Muscle of leg (tissue), 11 donors: ENCODE data around the gene ARHGAP27. TPM values are rescaled to one million over a fixed set of nuclear protein-coding genes. Genes with fewer than 3 reads are reported as not detected.

Experiments used
- DNase-seq: peaks from one replicate; pipeline ENCODE4 v3.0.0; 2013
- H3K27ac ChIP-seq: one replicate; pipeline ENCODE4 v1.5.1; 2013; ENCODE audit warnings: mild to moderate bottlenecking, low read length, control low read depth
- H3K27me3 ChIP-seq: one replicate; pipeline ENCODE4 v1.6.1; 2013; ENCODE audit warnings: low read length; ENCODE audit not compliant: control insufficient read depth, insufficient read depth
- H3K36me3 ChIP-seq: one replicate; pipeline ENCODE4 v1.6.1; 2013; ENCODE audit warnings: low read length; ENCODE audit not compliant: control insufficient read depth, insufficient read depth
- H3K4me1 ChIP-seq: one replicate; pipeline ENCODE4 v1.6.1; 2013; ENCODE audit warnings: low read length; ENCODE audit not compliant: control insufficient read depth, insufficient read depth
- H3K4me3 ChIP-seq: one replicate; pipeline ENCODE4 v1.5.1; 2013; ENCODE audit warnings: low read length, control low read depth
- H3K9me3 ChIP-seq: replicated peaks from 2 replicates; pipeline ENCODE4 v1.6.1; 2013; ENCODE audit warnings: low read depth, low read length; ENCODE audit not compliant: control insufficient read depth
- WGBS: methylation state at CpG from one replicate; pipeline ENCODE4 v1.1.5; 2013; ENCODE audit warnings: missing lambda C conversion rate; ENCODE audit not compliant: insufficient coverage; 5-methylcytosine and 5-hydroxymethylcytosine counted together
- polyA plus RNA-seq, 8 donors: library from polyadenylated mRNA; unstranded; fragments of 120-200 nt; gene quantifications; one replicate each; pipeline versions ENCODE4 v1.2.1 to v1.2.3, GENCODE V29; 2013; ENCODE audit warnings: inconsistent platforms in 1 of 8, low replicate concordance in 1 of 8; ENCODE audit not compliant: insufficient read length in 8 of 8, insufficient read depth in 1 of 8
- total RNA-seq: library from RNA; stranded (reverse); fragments of 120-200 nt; gene quantifications from one replicate; pipeline ENCODE4 v1.2.4, GENCODE V29; 2013

The ARHGAP27 gene
- total and polyA plus RNA-seq, 9 donors: 7.1 to 19.0 (median 9.8) TPM

GRCh38 chr17:45405250-45406086, 27.2 kb downstream of the ARHGAP27 start:
- Histone ChIP-seq H3K9me3 (no peaks in the 10 kb centered on the region), H3K36me3 (peaks cover 3% of the 10 kb centered on the region), H3K27ac (no peak overlapping the region), H3K27me3 (peaks cover 20% of the 10 kb centered on the region), H3K4me3 (no peak overlapping the region), H3K4me1 (peaks cover 21% of the 10 kb centered on the region)
- WGBS: 23% methylated on average over 34 of the region's 48 CpGs
- peak; percentile 15 for DNase-seq

- DNase-seq: peak; percentile 1
- Histone ChIP-seq H3K9me3 (no peaks in the 10 kb centered on the region), H3K4me1 (peaks cover 16% of the 10 kb centered on the region), H3K36me3 (peaks cover 3% of the 10 kb centered on the region), H3K27ac (no peak overlapping the region), H3K27me3 (peaks cover 20% of the 10 kb centered on the region), H3K4me3 (no peak overlapping the region)
- 31% methylated on average over 13 of the region's 14 CpGs for WGBS
These were observed 27.8 kb downstream of the ARHGAP27 start for GRCh38 chr17:45404870-45405249.

GRCh38 chr17:45403906-45404490, 28.7 kb downstream of the ARHGAP27 start:
- DNase-seq: no peak
- Histone ChIP-seq H3K4me3 (no peak overlapping the region), H3K9me3 (no peaks in the 10 kb centered on the region), H3K27me3 (peaks cover 20% of the 10 kb centered on the region), H3K27ac (no peak overlapping the region), H3K4me1 (peaks cover 16% of the 10 kb centered on the region), H3K36me3 (peaks cover 3% of the 10 kb centered on the region)
- 88% methylated on average over 6 of the region's 10 CpGs for WGBS

- Histone ChIP-seq H3K4me3 (no peak overlapping the region), H3K27me3 (peaks cover 20% of the 10 kb centered on the region), H3K36me3 (peaks cover 3% of the 10 kb centered on the region), H3K9me3 (no peaks in the 10 kb centered on the region), H3K4me1 (peaks cover 8% of the 10 kb centered on the region), H3K27ac (no peak overlapping the region)
- no CpG with 5 or more reads among the region's 1 CpG for WGBS
- no peak for DNase-seq
These were observed 29.8 kb downstream of the ARHGAP27 start for GRCh38 chr17:45402916-45403315.

- no peaks in the 10 kb centered on the region for H3K9me3 ChIP-seq
- peaks cover 8% of the 10 kb centered on the region for H3K27me3 ChIP-seq
- H3K27ac ChIP-seq: no peak overlapping the region
- peaks cover 19% of the 10 kb centered on the region for H3K4me1 ChIP-seq
- H3K36me3 ChIP-seq: peaks cover 2% of the 10 kb centered on the region
- DNase-seq: no peak
- no peak overlapping the region for H3K4me3 ChIP-seq
- 53% methylated on average over 3 of the region's 5 CpGs for WGBS
These were observed 33.9 kb downstream of the ARHGAP27 start for GRCh38 chr17:45398800-45399199.

GRCh38 chr17:45397796-45398195, 34.9 kb downstream of the ARHGAP27 start:
- 65% methylated on average over 3 of the region's 5 CpGs for WGBS
- Histone ChIP-seq H3K36me3 (peaks cover 2% of the 10 kb centered on the region), H3K4me1 (peaks cover 29% of the 10 kb centered on the region), H3K27me3 (peaks cover 8% of the 10 kb centered on the region), H3K27ac (no peak overlapping the region), H3K4me3 (no peak overlapping the region), H3K9me3 (no peaks in the 10 kb centered on the region)
- DNase-seq: no peak

GRCh38 chr17:45396496-45397205, 36.0 kb downstream of the ARHGAP27 start:
- 84% methylated on average over 49 of the region's 50 CpGs for WGBS
- Histone ChIP-seq H3K4me1 (peaks cover 30% of the 10 kb centered on the region), H3K9me3 (no peaks in the 10 kb centered on the region), H3K4me3 (no peak overlapping the region), H3K27ac (no peak overlapping the region), H3K27me3 (peaks cover 10% of the 10 kb centered on the region), H3K36me3 (peaks cover 2% of the 10 kb centered on the region)
- no peak for DNase-seq

GRCh38 chr17:45395569-45396415, 36.9 kb downstream of the ARHGAP27 start:
- Histone ChIP-seq H3K27ac (no peak overlapping the region), H3K27me3 (peaks cover 10% of the 10 kb centered on the region), H3K9me3 (no peaks in the 10 kb centered on the region), H3K4me1 (peaks cover 30% of the 10 kb centered on the region), H3K36me3 (peaks cover 2% of the 10 kb centered on the region), H3K4me3 (peak overlapping the region; percentile 39)
- no peak for DNase-seq
- 50% methylated on average over 39 of the region's 60 CpGs for WGBS

GRCh38 chr17:45394913-45395568, 37.6 kb downstream of the ARHGAP27 start:
- Histone ChIP-seq H3K27me3 (peaks cover 10% of the 10 kb centered on the region), H3K9me3 (no peaks in the 10 kb centered on the region), H3K4me3 (peak overlapping the region; percentile 39), H3K36me3 (peaks cover 2% of the 10 kb centered on the region), H3K27ac (peak overlapping the region; percentile 31), H3K4me1 (peaks cover 30% of the 10 kb centered on the region)
- peak; percentile 94 for DNase-seq
- WGBS: 3% methylated on average over 22 of the region's 30 CpGs
